Testis (tissue), 3 donors: Measurements from ENCODE around the gene TRMT5. TPM values are rescaled to one million over a fixed set of nuclear protein-coding genes. Genes with fewer than 3 reads are reported as not detected.

Experiments
- DNase-seq: peaks from one replicate; pipeline ENCODE4 v3.0.0-alpha.2; 2019
- H3K27ac ChIP-seq, 2 donors: fragments of 200-600 bp; sonication (generic); one replicate each; pipeline ENCODE4 v1.5.1; 2019
- H3K27me3 ChIP-seq: fragments of 200-600 bp; sonication (generic); one replicate; pipeline ENCODE4 v1.5.1; 2019
- H3K36me3 ChIP-seq: fragments of 200-600 bp; sonication (generic); one replicate; pipeline ENCODE4 v1.5.1; 2017; ENCODE audit warnings: low read depth; ENCODE audit errors: missing control alignments
- H3K4me1 ChIP-seq: fragments of 200-600 bp; sonication (generic); one replicate; pipeline ENCODE4 v1.5.1; 2019
- H3K4me3 ChIP-seq, 2 donors: fragments of 200-600 bp; sonication (generic); one replicate each; pipeline ENCODE4 v1.5.1; 2017 to 2019
- H3K9me3 ChIP-seq: fragments of 200-600 bp; sonication (generic); one replicate; pipeline ENCODE4 v1.5.1; 2017
- CTCF ChIP-seq, 3 experiments: fragments of 450-650 bp in 2 of 3; fragments of 200-600 bp in 1 of 3; sonication (generic) in 1 of 3; IDR thresholded peaks; one replicate each; pipeline ENCODE4 v1.5.1; 2016 to 2019; ENCODE audit warnings: antibody characterized with exemption in 3 of 3, mild to moderate bottlenecking in 2 of 3, moderate library complexity in 1 of 3
- POLR2A ChIP-seq: fragments of 450-650 bp; IDR thresholded peaks from one replicate; pipeline ENCODE4 v1.6.1; 2017; ENCODE audit warnings: antibody characterized with exemption, mild to moderate bottlenecking, moderate library complexity
- WGBS, 2 donors: methylation state at CpG; one replicate each; pipeline ENCODE4 v1.1.5; 2018; 5-methylcytosine and 5-hydroxymethylcytosine counted together
- intact Hi-C: fragments of 100-400 bp; cut with DNase I; formaldehyde crosslinking; loops from one replicate; pipeline ENCODE4 v1.15.1; 2023; ENCODE audit warnings: low total_unique reads
- polyA plus RNA-seq: library from polyadenylated mRNA; stranded (reverse); fragments of 350-450 nt; fragmentation: Illumina TruSeq; extraction: RNeasy Lipid Tissue Mini Kit (QIAGEN cat#74804); gene quantifications from one replicate; pipeline ENCODE4 v1.2.3, GENCODE V29; 2014; ENCODE audit warnings: low read depth, low replicate concordance; ENCODE audit not compliant: insufficient read depth
- total RNA-seq, 2 donors: library from RNA; depleted of rRNA; stranded (reverse); fragments of >200 nt; gene quantifications; one replicate each; pipeline ENCODE4 v1.2.3, GENCODE V29; 2016

Gene TRMT5
- total and polyA plus RNA-seq, 3 donors from 2014 or later: 15.2 to 27.6 (median 26.0) TPM

- H3K4me1 ChIP-seq: no peaks in the 10 kb centered on the region
- WGBS, 2 donors: 81 to 82% methylated on average over 6 of the region's 6 CpGs
- TF ChIP-seq CTCF (IDR thresholded peaks at IDR 0.05): no peak
- TF ChIP-seq POLR2A: no peak
- H3K27me3 ChIP-seq: no peaks in the 10 kb centered on the region
- H3K4me3 ChIP-seq: no peak overlapping the region
- H3K9me3 ChIP-seq: no peaks in the 10 kb centered on the region
- intact Hi-C loops: no loop called here
- no peaks in the 10 kb centered on the region for H3K36me3 ChIP-seq
- no peak overlapping the region for H3K27ac ChIP-seq
- no peak for DNase-seq
Measured at GRCh38 chr14:60974090-60974651, 6.7 kb downstream of the TRMT5 start.

- Histone ChIP-seq H3K4me3 (no peak overlapping the region), H3K36me3 (no peaks in the 10 kb centered on the region), H3K27ac (no peak overlapping the region), H3K9me3 (no peaks in the 10 kb centered on the region), H3K4me1 (no peaks in the 10 kb centered on the region), H3K27me3 (no peaks in the 10 kb centered on the region)
- intact Hi-C loops: no loop called here
- DNase-seq: no peak
- 87 to 89% methylated on average over 3 of the region's 3 CpGs for WGBS, 2 donors
- no peak for TF ChIP-seq CTCF (IDR thresholded peaks at IDR 0.05)
Measured at GRCh38 chr14:60973070-60973469, 7.8 kb downstream of the TRMT5 start.

GRCh38 chr14:60972295-60972694, 8.6 kb downstream of the TRMT5 start:
- Histone ChIP-seq H3K4me1 (no peaks in the 10 kb centered on the region), H3K27ac (no peak overlapping the region), H3K9me3 (no peaks in the 10 kb centered on the region), H3K36me3 (no peaks in the 10 kb centered on the region), H3K4me3 (no peak overlapping the region), H3K27me3 (no peaks in the 10 kb centered on the region)
- intact Hi-C loops: no loop called here
- WGBS, 2 donors: 65 to 70% methylated on average over 15 of the region's 15 CpGs
- TF ChIP-seq POLR2A: no peak
- no peak for TF ChIP-seq CTCF (IDR thresholded peaks at IDR 0.05)
- no peak for DNase-seq

GRCh38 chr14:60971271-60971670, 9.6 kb downstream of the TRMT5 start:
- no peak for DNase-seq
- intact Hi-C loops: no loop called here
- Histone ChIP-seq H3K36me3 (no peaks in the 10 kb centered on the region), H3K4me1 (no peaks in the 10 kb centered on the region), H3K4me3 (no peak overlapping the region), H3K27ac (no peak overlapping the region), H3K9me3 (no peaks in the 10 kb centered on the region), H3K27me3 (no peaks in the 10 kb centered on the region)
- 33 to 36% methylated on average over 2 of the region's 2 CpGs for WGBS, 2 donors
- TF ChIP-seq CTCF (IDR thresholded peaks at IDR 0.05): no peak
- TF ChIP-seq POLR2A: no peak

- Histone ChIP-seq H3K4me1 (no peaks in the 10 kb centered on the region), H3K27ac (no peak overlapping the region), H3K4me3 (no peak overlapping the region), H3K27me3 (no peaks in the 10 kb centered on the region), H3K9me3 (no peaks in the 10 kb centered on the region), H3K36me3 (no peaks in the 10 kb centered on the region)
- 84 to 88% methylated on average over 2 of the region's 2 CpGs for WGBS, 2 donors
- intact Hi-C loops: no loop called here
- DNase-seq: no peak
- TF ChIP-seq CTCF (IDR thresholded peaks at IDR 0.05) (no peak), POLR2A (no peak)
Measured at GRCh38 chr14:60970146-60970545, 10.7 kb downstream of the TRMT5 start.
